K562 (cell line): ENCODE data around the gene ZNF548. TPM values are rescaled to one million over a fixed set of nuclear protein-coding genes. Genes with fewer than 3 reads are reported as not detected.

Source experiments
- ATAC-seq: fragments of 200-7000 bp; cut with Tn5 transposase; 3 replicates; pipeline ENCODE4 v1.9.1; 2020; ENCODE audit warnings: moderate library complexity
- BruUV-seq: library from RNA; stranded (reverse); fragments of 400-500 nt; replicated peaks from 2 replicates; lab custom pipeline; 2021; lab: Mats Ljungman, UMichigan
- CTCF ChIA-PET: fragments of 300-600 bp; formaldehyde crosslinking; extraction: SDS; loops from one replicate; lab custom pipeline; 2021; ENCODE audit warnings: low intra/inter-chr PET ratio; lab: Yijun Ruan, JAX
- POLR2A ChIA-PET: fragments of 300-600, 350-650 bp; sonication (Branson Sonifier 250); formaldehyde crosslinking; extraction: SDS; loops from one replicate; lab custom pipeline; 2021; ENCODE audit warnings: antibody characterized with exemption, inconsistent platforms; lab: Yijun Ruan, JAX
- DNase-seq, 4 experiments: peaks; one replicate each; pipeline versions ENCODE4 v3.0.0 to v3.0.0-alpha.2; 2011 to 2018; ENCODE audit warnings: low spot score in 3 of 4, mixed read lengths in 3 of 4; ENCODE audit errors: extremely low read depth in 1 of 4
- FAIRE-seq: peaks from 2 replicates; lab custom pipeline; 2011; peaks lifted over from hg19 to GRCh38; lab: Jason Lieb, UNC
- H2AFZ ChIP-seq: 2 replicates; pipeline ENCODE4 v1.6.0; 2011; ENCODE audit warnings: low read depth, low read length, control low read depth, inconsistent platforms
- H3K27ac ChIP-seq: fragments of 200-600 bp; 3 replicates; pipeline ENCODE4 v1.8.0; 2011; ENCODE audit warnings: low read depth, mild to moderate bottlenecking, control low read depth, inconsistent platforms, low read length, moderate library complexity, mixed read lengths; ENCODE audit errors: extremely low read depth
- H3K27me3 ChIP-seq, 2 experiments: fragments of 300-600 bp in 1 of 2; 2 replicates in 1 of 2; 3 replicates in 1 of 2; pipeline versions ENCODE4 v1.6.0 to v1.8.0; 2011; ENCODE audit warnings: inconsistent platforms in 2 of 2, low read length in 2 of 2, mild to moderate bottlenecking in 1 of 2, mixed read lengths in 1 of 2, moderate library complexity in 1 of 2; ENCODE audit not compliant: control insufficient read depth in 2 of 2, insufficient read depth in 2 of 2
- H3K36me3 ChIP-seq: fragments of 300-600 bp; 3 replicates; pipeline ENCODE4 v1.8.0; 2011; ENCODE audit warnings: mild to moderate bottlenecking, low read length, inconsistent platforms; ENCODE audit not compliant: control insufficient read depth, insufficient read depth
- H3K4me1 ChIP-seq, 2 experiments: fragments of 200-600 bp in 1 of 2; replicated peaks in 1 of 2; 2 replicates in 1 of 2; 3 replicates in 1 of 2; pipeline versions ENCODE4 v1.5.1 to v1.8.0; 2011; ENCODE audit warnings: inconsistent platforms in 2 of 2, low read length in 2 of 2, mild to moderate bottlenecking in 1 of 2, mixed read lengths in 1 of 2, moderate library complexity in 1 of 2; ENCODE audit not compliant: control insufficient read depth in 2 of 2, insufficient read depth in 2 of 2
- H3K4me2 ChIP-seq: 2 replicates; pipeline ENCODE4 v1.6.1; 2011; ENCODE audit warnings: low read length, control low read depth, inconsistent platforms, mixed read lengths; ENCODE audit not compliant: insufficient read depth
- H3K4me3 ChIP-seq: fragments of 200-600 bp; sonication (generic), shearing (Covaris generic); 2 replicates; pipeline ENCODE4 v1.5.1; 2016; ENCODE audit warnings: control low read depth, inconsistent platforms
- H3K79me2 ChIP-seq: fragments of 200-600 bp; 3 replicates; pipeline ENCODE4 v1.8.0; 2011; ENCODE audit warnings: low read length, inconsistent platforms; ENCODE audit not compliant: control insufficient read depth, insufficient read depth
- H3K9ac ChIP-seq, 2 experiments: 2 replicates each; pipeline versions ENCODE4 v1.6.0 to v1.6.1; 2011; ENCODE audit warnings: low read depth in 2 of 2, low read length in 2 of 2, control low read depth in 1 of 2, inconsistent platforms in 1 of 2, mild to moderate bottlenecking in 1 of 2, mixed read lengths in 1 of 2; ENCODE audit not compliant: insufficient read depth in 1 of 2
- H3K9me1 ChIP-seq: one replicate; pipeline ENCODE4 v1.6.0; 2011; ENCODE audit warnings: inconsistent platforms, mild to moderate bottlenecking, low read length, moderate library complexity; ENCODE audit not compliant: control insufficient read depth, insufficient read depth
- H3K9me3 ChIP-seq: replicated peaks from 2 replicates; pipeline ENCODE4 v1.5.1; 2011; ENCODE audit warnings: low read depth, low read length, inconsistent platforms; ENCODE audit not compliant: control insufficient read depth, insufficient read depth
- H4K20me1 ChIP-seq: replicated peaks from 2 replicates; pipeline ENCODE4 v1.6.1; 2011; ENCODE audit warnings: low read length, inconsistent platforms, mixed read lengths; ENCODE audit not compliant: control insufficient read depth, insufficient read depth
- DMBX1 ChIP-seq: fragments of 250-450 bp; sonication (Bioruptor Pico); IDR thresholded peaks from 2 replicates; pipeline ENCODE4 v1.8.0; 2022; ENCODE audit warnings: inconsistent platforms, mild to moderate bottlenecking, moderate library complexity, borderline replicate concordance
- FOXA3 ChIP-seq, 2 experiments: fragments of 450-650 bp in 1 of 2; sonication (generic) in 1 of 2; formaldehyde crosslinking; IDR thresholded peaks in 1 of 2; conservative IDR thresholded peaks in 1 of 2; 2 replicates each; pipeline versions ENCODE4 v1.4.0 to v1.8.0; 2020 to 2022; ENCODE audit warnings: mild to moderate bottlenecking in 2 of 2, missing genetic modification reagents in 1 of 2
- PRPF4 ChIP-seq: fragments of 200-400 bp; formaldehyde crosslinking; IDR thresholded peaks from one replicate; pipeline ENCODE4 v1.6.1; 2017; ENCODE audit warnings: low read length, low read depth, mild to moderate bottlenecking; ENCODE audit not compliant: insufficient read depth, poor library complexity, severe bottlenecking
- RBM34 ChIP-seq: fragments of 200-400 bp; formaldehyde crosslinking; IDR thresholded peaks from 2 replicates; pipeline ENCODE4 v1.6.1; 2018; ENCODE audit warnings: low read length, borderline replicate concordance; ENCODE audit not compliant: insufficient read depth
- ZNF316 ChIP-seq: fragments of 450-650 bp; IDR thresholded peaks from 2 replicates; pipeline ENCODE4 v1.6.1; 2016
- ZNF75A ChIP-seq: fragments of 450-650 bp; formaldehyde crosslinking; IDR thresholded peaks from 2 replicates; pipeline ENCODE4 v1.4.0; 2020; ENCODE audit warnings: mild to moderate bottlenecking
- WGBS: fragments of 100-300 bp; shearing (Covaris generic); methylation state at CpG from one replicate; pipeline ENCODE4 v1.1.6; 2016; ENCODE audit warnings: low coverage, mixed read lengths; ENCODE audit not compliant: insufficient coverage; ENCODE audit errors: missing lambda C conversion rate; 5-methylcytosine and 5-hydroxymethylcytosine counted together
- in situ Hi-C: fragments of 300-500 bp; cut with MboI; formaldehyde crosslinking; loops from 4 replicates; pipeline ENCODE4 v1.15.0; 2018; ENCODE audit warnings: inconsistent platforms, mixed read lengths
- intact Hi-C: fragments of 100-400 bp; cut with micrococcal nuclease; formaldehyde crosslinking; loops from 2 replicates; pipeline ENCODE4 v1.14.2; 2022
- polyA plus RNA-seq, 8 experiments: library from polyadenylated mRNA; depleted of rRNA in 4 of 8; stranded (reverse) in 5 of 8; unstranded in 3 of 8; fragments of >200 nt; fragmentation: Nextera tagmentation in 2 of 8; fragmentation: Illumina TruSeq in 1 of 8; extraction: Ambion mirVana in 2 of 8; extraction: Trizol in 1 of 8; gene quantifications; 2 replicates each; pipeline versions ENCODE4 v1.2.1 to v1.2.3, GENCODE V29; 2011 to 2014; ENCODE audit warnings: inconsistent platforms in 1 of 8, missing spikeins in 1 of 8
- total RNA-seq, 7 experiments: library from RNA; depleted of rRNA in 6 of 7; stranded (reverse); fragments of >200 nt in 6 of 7; fragmentation: Illumina TruSeq in 2 of 7; extraction: Trizol in 2 of 7; gene quantifications; 2 replicates each; pipeline versions ENCODE4 v1.2.1 to v1.2.3, GENCODE V29; 2011 to 2021; ENCODE audit warnings: low replicate concordance in 1 of 7
- TF ChIP-seq, protein P1 (sequence below): sonication (generic); formaldehyde crosslinking; IDR thresholded peaks from 2 replicates; pipeline ENCODE4 v1.5.0; 2020; ENCODE audit warnings: missing genetic modification reagents
- TF ChIP-seq, protein P2 (sequence below): fragments of 450-650 bp; IDR thresholded peaks from 2 replicates; pipeline ENCODE4 v1.6.1; 2016; ENCODE audit warnings: antibody characterized with exemption
- TF ChIP-seq, protein P3 (sequence below): sonication (generic); formaldehyde crosslinking; IDR thresholded peaks from 2 replicates; pipeline ENCODE4 v1.8.0; 2022; ENCODE audit warnings: mild to moderate bottlenecking, missing genetic modification reagents

ZNF548 gene
- total and polyA plus RNA-seq, 9 of the 15 experiments (the other 6 are each of a cell fraction or from before 2014, with no cell fraction given): 1.5 to 8.7 (median 4.5) TPM

DNA sequence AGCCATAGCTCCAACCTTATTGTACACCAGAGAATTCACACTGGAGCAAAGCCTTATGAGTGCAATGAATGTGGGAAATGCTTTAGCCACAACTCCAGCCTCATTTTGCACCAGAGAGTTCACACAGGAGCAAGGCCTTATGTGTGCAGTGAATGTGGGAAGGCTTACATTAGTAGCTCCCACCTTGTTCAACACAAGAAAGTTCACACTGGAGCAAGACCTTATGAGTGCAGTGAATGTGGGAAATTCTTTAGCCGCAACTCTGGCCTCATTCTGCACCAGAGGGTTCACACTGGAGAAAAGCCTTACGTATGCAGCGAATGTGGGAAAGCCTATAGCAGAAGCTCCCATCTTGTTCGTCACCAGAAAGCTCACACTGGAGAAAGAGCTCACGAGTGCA lies 32.2 kb upstream of the ZNF548 start:
- Histone ChIP-seq H3K27ac (no peak overlapping the region), H3K36me3 (peaks cover 32% of the 10 kb centered on the region), H3K27me3 (no peaks in the 10 kb centered on the region), H3K9me3 (no peaks in the 10 kb centered on the region; the same call in 1 of the 2 replicates), H3K4me2 (no peak overlapping the region), H3K9ac (no peak overlapping the region), H4K20me1 (no peaks in the 10 kb centered on the region), H3K4me1 (no peaks in the 10 kb centered on the region; a peak in 2 of 5 replicates), H3K79me2 (peaks cover 2% of the 10 kb centered on the region; the same call in 2 of the 3 replicates), H2AFZ (no peak overlapping the region), H3K9me1 (no peaks in the 10 kb centered on the region), H3K4me3 (no peak overlapping the region)
- ChIA-PET POLR2A (no interaction called here), CTCF (no interaction called here)
- FAIRE-seq (no peak), ATAC-seq (no peak), DNase-seq (no peak)
- in situ Hi-C loops (no loop called here), intact Hi-C loops (no loop called here)
- BruUV-seq: no TSS peak
- WGBS: 71% methylated on average over 5 of the region's 5 CpGs
- no peak for TF ChIP-seq PRPF4
- TF ChIP-seq ZNF75A (CRISPR knock-in tag): peak; percentile 91

DNA sequence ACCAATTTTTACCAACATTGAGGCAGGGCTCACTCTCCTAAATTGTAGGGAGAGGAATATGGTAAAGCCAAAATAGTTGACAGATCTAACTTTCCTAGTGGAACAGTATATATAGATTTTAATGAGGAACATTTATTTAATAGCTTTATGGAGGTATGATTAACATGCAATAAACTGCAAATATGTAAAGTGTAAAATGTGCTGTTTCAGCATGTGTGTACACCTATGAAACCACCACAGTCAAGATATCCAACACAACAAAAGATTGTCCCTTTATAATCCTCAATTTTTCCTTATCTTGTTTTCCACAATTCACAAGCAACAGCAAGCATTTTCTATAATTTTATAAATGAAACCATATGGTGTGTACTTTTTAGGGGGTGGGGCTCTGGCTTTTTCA lies 30.4 kb upstream of the ZNF548 start:
- Histone ChIP-seq H3K36me3 (peaks cover 28% of the 10 kb centered on the region), H3K9ac (no peak overlapping the region), H3K27me3 (no peaks in the 10 kb centered on the region), H4K20me1 (no peaks in the 10 kb centered on the region), H3K4me2 (no peak overlapping the region), H3K79me2 (no peaks in the 10 kb centered on the region), H3K4me3 (no peak overlapping the region), H3K27ac (no peak overlapping the region), H2AFZ (no peak overlapping the region), H3K4me1 (peaks cover 0 to 5% of the 10 kb centered on the region in 2 experiments; a peak in 1 of 5 replicates), H3K9me3 (peaks cover 4% of the 10 kb centered on the region), H3K9me1 (no peaks in the 10 kb centered on the region)
- ATAC-seq (no peak), FAIRE-seq (no peak), DNase-seq (no peak)
- ChIA-PET CTCF (no interaction called here), POLR2A (no interaction called here)
- TF ChIP-seq, protein P1, sequence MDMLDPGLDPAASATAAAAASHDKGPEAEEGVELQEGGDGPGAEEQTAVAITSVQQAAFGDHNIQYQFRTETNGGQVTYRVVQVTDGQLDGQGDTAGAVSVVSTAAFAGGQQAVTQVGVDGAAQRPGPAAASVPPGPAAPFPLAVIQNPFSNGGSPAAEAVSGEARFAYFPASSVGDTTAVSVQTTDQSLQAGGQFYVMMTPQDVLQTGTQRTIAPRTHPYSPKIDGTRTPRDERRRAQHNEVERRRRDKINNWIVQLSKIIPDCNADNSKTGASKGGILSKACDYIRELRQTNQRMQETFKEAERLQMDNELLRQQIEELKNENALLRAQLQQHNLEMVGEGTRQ (CRISPR knock-in tag): no peak
- TF ChIP-seq DMBX1 (CRISPR knock-in tag) (no peak), RBM34 (no peak), ZNF316 (0 out of 2 replicates have a peak, but pooled peaks have one; percentile 33), FOXA3 (CRISPR knock-in tag; conservative IDR thresholded peaks at IDR 0.05 in 1 of 2, IDR thresholded peaks at IDR 0.05 in 1 of 2) (no peak)
- TF ChIP-seq, protein P2, sequence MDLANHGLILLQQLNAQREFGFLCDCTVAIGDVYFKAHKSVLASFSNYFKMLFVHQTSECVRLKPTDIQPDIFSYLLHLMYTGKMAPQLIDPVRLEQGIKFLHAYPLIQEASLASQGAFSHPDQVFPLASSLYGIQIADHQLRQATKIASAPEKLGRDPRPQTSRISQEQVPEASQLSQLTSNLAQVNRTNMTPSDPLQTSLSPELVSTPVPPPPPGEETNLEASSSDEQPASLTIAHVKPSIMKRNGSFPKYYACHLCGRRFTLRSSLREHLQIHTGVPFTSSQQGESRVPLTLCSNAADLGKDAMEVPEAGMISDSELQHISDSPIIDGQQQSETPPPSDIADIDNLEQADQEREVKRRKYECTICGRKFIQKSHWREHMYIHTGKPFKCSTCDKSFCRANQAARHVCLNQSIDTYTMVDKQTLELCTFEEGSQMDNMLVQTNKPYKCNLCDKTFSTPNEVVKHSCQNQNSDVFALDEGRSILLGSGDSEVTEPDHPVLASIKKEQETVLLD: no peak
- TF ChIP-seq, protein P3, sequence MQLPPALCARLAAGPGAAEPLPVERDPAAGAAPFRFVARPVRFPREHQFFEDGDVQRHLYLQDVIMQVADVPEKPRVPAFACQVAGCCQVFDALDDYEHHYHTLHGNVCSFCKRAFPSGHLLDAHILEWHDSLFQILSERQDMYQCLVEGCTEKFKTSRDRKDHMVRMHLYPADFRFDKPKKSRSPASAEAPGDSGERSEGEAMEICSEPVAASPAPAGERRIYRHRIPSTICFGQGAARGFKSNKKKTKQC (CRISPR knock-in tag): no peak
- no TSS peak for BruUV-seq
- intact Hi-C loops: no loop called here
- in situ Hi-C loops: no loop called here
